Choroid plexus epithelial cell (primary cell): ENCODE data around the gene C4orf51.

Source experiments
- DNase-seq: peaks from one replicate; pipeline ENCODE4 v3.0.0-alpha.2; 2010; ENCODE audit warnings: low read depth
- H3K4me3 ChIP-seq: 2 replicates; pipeline ENCODE4 v1.5.1; 2011; ENCODE audit warnings: low read depth, mild to moderate bottlenecking, control low read depth, low read length, moderate library complexity
- TF ChIP-seq, protein P1 (sequence below): conservative IDR thresholded peaks from 2 replicates; pipeline ENCODE4 v1.5.1; 2011; ENCODE audit warnings: low read depth, mild to moderate bottlenecking, control low read depth, inconsistent platforms, low read length, moderate library complexity

Gene C4orf51

DNA sequence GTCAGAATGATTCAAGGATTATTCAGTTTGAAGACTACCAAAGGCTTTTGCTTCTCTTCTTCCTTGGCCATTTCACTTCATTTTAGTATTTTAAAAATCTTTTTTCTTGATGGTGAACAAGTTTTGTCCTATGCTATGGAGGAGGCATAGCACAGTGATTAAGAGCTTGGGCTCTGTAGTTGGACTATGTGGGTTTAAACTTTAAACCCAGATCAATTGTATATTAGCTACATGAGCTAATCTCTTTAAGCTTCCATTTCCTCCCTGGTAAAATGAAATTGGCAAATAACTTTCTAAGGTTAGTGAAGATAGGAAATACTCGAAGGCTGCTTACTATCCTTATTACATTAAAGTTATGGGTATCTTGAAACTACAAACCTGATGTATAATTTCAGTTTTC is 23.8 kb upstream of the C4orf51 start:
- DNase-seq: no peak
- TF ChIP-seq, protein P1, sequence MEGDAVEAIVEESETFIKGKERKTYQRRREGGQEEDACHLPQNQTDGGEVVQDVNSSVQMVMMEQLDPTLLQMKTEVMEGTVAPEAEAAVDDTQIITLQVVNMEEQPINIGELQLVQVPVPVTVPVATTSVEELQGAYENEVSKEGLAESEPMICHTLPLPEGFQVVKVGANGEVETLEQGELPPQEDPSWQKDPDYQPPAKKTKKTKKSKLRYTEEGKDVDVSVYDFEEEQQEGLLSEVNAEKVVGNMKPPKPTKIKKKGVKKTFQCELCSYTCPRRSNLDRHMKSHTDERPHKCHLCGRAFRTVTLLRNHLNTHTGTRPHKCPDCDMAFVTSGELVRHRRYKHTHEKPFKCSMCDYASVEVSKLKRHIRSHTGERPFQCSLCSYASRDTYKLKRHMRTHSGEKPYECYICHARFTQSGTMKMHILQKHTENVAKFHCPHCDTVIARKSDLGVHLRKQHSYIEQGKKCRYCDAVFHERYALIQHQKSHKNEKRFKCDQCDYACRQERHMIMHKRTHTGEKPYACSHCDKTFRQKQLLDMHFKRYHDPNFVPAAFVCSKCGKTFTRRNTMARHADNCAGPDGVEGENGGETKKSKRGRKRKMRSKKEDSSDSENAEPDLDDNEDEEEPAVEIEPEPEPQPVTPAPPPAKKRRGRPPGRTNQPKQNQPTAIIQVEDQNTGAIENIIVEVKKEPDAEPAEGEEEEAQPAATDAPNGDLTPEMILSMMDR: no peak
- H3K4me3 ChIP-seq: no peak overlapping the region

DNA sequence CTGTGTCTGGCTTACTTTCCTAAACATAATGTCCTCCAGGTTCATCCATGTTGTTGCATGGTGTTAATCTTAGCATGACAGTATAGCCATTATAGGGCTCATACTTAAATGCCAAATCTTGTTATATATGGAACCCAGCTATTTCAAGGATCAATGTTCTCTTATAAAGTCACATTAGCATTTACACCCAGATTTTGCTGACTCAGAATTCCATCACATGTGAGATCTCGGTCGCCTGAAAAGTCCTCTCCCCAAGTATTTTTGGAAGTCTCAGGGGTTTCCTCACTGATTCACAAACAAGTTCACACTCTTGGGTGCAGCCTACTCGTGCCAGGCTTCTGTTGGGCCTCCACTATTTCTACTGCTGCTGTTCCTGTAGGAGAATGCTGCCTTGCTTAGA is 19.9 kb upstream of the C4orf51 start:
- no peak for DNase-seq
- TF ChIP-seq, protein P1: no peak
- H3K4me3 ChIP-seq: no peak overlapping the region

DNA sequence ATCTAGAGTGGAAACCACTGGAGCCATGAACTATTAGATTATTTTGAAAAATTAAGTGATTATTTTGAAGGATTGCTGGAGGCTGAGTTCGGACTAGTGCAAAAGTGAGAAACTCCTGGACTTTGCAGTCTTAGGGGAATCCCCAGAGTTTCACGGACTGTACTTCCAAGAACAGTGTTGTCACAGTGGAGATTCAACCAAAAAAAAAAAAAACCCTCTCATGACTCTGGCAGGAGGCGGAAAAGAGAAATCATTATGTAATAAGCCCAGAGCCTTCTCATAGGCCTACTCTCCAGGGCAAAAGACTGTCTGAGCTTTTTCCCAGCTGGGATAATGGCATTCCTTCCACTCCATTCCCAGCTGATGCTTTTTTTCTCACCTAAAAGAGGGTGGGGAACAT is 16.8 kb upstream of the C4orf51 start:
- TF ChIP-seq, protein P1: no peak
- no peak overlapping the region for H3K4me3 ChIP-seq
- DNase-seq: no peak

DNA sequence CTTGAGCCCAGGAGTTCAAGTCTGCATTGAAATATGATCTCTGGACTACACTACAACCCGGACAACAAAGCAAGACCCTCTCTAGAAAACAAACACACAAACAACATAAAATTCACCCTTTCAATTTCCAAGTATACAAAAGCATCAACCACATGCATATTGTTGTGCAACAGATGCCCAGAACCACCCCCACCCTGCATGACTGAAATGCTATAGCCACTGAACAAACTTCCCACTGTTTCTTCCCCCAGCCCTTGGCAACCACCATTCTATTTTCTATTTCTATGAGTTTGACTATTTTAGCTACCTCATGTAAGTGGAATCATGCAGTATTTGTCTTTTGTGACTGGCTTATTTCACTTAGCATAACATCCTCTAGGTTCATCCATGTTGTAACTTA is 14.2 kb upstream of the C4orf51 start:
- TF ChIP-seq, protein P1: no peak
- H3K4me3 ChIP-seq: no peak overlapping the region
- peak; percentile 12 for DNase-seq

DNA sequence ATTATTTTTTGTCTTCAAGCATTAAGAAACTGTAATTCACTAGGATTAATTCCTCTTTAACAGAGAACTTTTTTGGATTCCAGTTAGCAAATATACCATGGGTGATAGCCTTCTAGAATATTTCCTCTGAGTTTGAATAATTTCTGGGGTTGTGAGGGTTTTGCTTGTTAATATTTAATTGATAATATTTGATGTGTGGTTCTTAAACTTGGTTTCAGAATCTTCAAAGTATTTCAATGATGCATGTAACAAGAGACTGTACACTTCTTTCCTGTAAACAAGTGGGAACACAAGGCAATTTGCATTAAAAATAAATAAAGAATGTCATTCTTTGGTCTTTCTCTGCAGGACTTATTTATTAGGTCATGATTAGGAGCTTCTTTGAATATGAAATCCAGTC is 9.5 kb upstream of the C4orf51 start:
- DNase-seq: no peak
- H3K4me3 ChIP-seq: no peak overlapping the region
- TF ChIP-seq, protein P1: no peak

DNA sequence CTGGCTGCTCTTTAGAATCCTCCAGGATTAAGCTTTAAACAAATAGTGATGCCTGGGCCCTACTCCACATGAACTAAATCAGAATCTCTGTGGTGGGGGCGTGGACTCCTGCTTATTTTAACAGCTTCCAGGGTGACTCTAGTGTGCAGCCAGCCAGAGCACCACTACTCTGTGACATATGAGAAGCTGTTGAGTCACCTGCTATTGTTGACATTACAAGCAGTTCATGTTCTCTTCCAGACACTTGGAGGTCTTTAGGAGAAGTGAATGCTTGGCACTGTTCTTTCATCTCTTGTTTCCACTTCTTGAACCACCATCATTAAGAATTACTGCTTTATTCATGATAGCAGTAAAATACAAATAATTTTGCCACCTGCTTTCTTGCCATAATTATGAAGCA is 426 bp upstream of the C4orf51 start:
- peak; percentile 80 for DNase-seq
- no peak overlapping the region for H3K4me3 ChIP-seq
- TF ChIP-seq, protein P1: no peak

DNA sequence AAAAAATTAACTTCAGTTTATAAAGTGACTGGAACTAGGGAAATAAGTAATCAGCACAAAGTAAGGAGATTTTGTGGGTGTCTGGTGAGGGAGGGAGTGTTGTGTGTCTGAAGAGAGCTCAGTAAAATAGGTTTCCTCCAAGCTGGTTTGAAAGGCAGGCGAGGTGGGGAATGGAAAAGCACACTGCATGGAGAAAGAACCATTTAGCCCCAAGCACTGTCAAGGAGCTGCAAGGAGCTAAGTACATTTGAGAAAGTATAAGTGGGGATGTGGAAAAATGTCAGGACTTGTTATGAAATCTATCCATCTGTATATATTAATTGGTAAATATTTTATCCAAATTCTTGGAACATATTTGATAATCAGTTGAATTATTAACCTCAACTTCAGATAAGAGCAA is 956 bp downstream of the C4orf51 start:
- no peak for DNase-seq
- H3K4me3 ChIP-seq: no peak overlapping the region
- TF ChIP-seq, protein P1: no peak
